ENCODE measurements around the gene UPK2.

The UPK2 gene

DNA sequence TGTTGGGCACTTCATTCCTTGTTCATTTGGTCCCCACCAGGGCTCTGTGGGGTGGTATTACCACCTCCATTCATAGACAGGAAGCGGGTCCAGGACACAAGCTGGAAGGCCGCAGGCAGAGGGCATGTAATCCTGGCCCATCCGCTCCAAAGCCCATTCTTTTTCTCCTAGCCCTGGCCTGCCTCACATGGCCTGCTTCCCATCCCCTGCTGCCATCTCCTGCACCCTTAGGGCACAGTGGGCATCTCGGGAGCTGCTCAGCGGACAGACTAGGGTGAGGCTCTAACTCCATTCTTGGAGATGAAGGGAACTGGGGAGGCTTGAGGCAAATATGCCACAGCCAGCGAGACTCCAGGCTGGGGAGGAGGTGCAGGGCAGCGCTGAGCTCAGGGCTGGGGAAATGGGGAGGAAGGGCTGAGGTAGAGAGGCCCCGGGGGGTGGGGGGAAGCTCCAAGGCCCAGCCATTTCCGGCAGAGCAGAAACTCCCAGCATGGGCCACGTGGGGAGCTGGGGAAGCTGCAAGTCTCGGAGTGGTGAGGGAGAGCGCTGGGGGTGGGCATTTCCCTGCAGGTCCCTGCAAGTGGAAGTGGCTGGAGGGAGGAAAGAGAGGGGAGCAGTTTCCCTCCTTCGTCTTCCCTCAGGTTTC lies 16.0 kb upstream of the UPK2 start:
- peaks cover 14 to 18% of the 10 kb centered on the region in 2 donors for H3K4me1 ChIP-seq (ENCODE audit: control insufficient read depth in 2 of 2, insufficient read depth in 1 of 2, low read depth in 1 of 2, low read length in 2 of 2)
- H3K4me3 ChIP-seq (ENCODE audit: low read length in 2 of 2) = no peak overlapping the region
- H3K79me1 ChIP-seq (ENCODE audit: low read depth, low read length) = no peaks in the 10 kb centered on the region
- peak overlapping the region; percentile 14 for H2BK5ac ChIP-seq (ENCODE audit: low read length)
- DNase-seq (ENCODE audit: low spot score) = no peak
- no CpG with 5 or more reads among the region's 13 CpGs for WGBS, 2 donors (ENCODE audit: extremely low coverage in 2 of 2, insufficient read length in 2 of 2, insufficient replicate concordance in 1 of 2)
- H3K9me3 ChIP-seq (replicated peaks in 1 of 2; ENCODE audit: control insufficient read depth in 2 of 2, insufficient read depth in 1 of 2, low read depth in 1 of 2, low read length in 2 of 2) = no peaks in the 10 kb centered on the region
- no peak overlapping the region for H3K4ac ChIP-seq (ENCODE audit: low read length)
- no peak overlapping the region for H3K4me2 ChIP-seq (ENCODE audit: insufficient read depth, low read length, poor library complexity, severe bottlenecking)
- peak overlapping the region; percentile 94 for H2AFZ ChIP-seq (ENCODE audit: low read length)
- H3K18ac ChIP-seq (ENCODE audit: low read length) = peak overlapping the region; percentile 8
- H3K27ac ChIP-seq (replicated peaks; ENCODE audit: low read length) = no peak overlapping the region
- H3K36me3 ChIP-seq (replicated peaks in 1 of 2; ENCODE audit: control insufficient read depth in 2 of 2, insufficient read depth in 2 of 2, low read length in 2 of 2) = no peaks in the 10 kb centered on the region
- peaks cover 0 to 2% (median 0%) of the 10 kb centered on the region in 3 experiments for H3K27me3 ChIP-seq (ENCODE audit: control insufficient read depth in 3 of 3, insufficient read depth in 3 of 3, low read depth in 1 of 3, low read length in 3 of 3)
- H3K14ac ChIP-seq (ENCODE audit: low read length) = no peak overlapping the region
- no peak overlapping the region for H4K8ac ChIP-seq (ENCODE audit: low read depth, low read length)
- no peak overlapping the region for H3K9ac ChIP-seq (ENCODE audit: low read depth, low read length, poor library complexity)
- no peak overlapping the region for H2BK12ac ChIP-seq (ENCODE audit: low read length)
- no peak overlapping the region for H2AK5ac ChIP-seq (ENCODE audit: low read depth, low read length)
- H3K23ac ChIP-seq (ENCODE audit: low read depth, low read length, poor library complexity) = peak overlapping the region; percentile 12
- H2BK120ac ChIP-seq (ENCODE audit: low read depth, low read length) = no peak overlapping the region
- H2BK15ac ChIP-seq (ENCODE audit: low read length) = peak overlapping the region; percentile 2
- H4K91ac ChIP-seq (ENCODE audit: low read depth, low read length, poor library complexity) = no peak overlapping the region

DNA sequence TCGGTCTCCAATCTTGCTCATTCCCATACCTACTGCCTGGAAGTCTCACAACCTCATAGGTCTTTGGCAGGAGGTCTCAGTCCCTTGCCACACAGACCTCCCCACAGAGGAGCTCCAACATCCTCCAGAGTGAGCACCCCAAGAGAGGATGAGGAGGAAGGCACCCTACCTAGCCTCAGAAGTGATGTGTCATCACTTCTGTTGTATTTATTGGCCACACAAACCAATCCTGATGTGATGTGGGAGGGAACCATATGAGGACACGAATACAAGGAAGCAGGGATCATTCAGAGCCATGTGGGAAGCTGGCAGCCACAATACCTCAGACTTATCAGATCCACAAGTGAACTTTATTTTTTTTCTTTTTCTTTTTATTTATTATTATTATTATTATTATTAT lies 9.0 kb upstream of the UPK2 start:
- Histone ChIP-seq H3K79me1 (ENCODE audit: low read depth, low read length) (no peaks in the 10 kb centered on the region), H3K4ac (ENCODE audit: low read length) (no peak overlapping the region), H3K27ac (replicated peaks; ENCODE audit: low read length) (no peak overlapping the region), H2AFZ (ENCODE audit: low read length) (no peak overlapping the region), H3K18ac (ENCODE audit: low read length) (no peak overlapping the region), H2BK12ac (ENCODE audit: low read length) (no peak overlapping the region), H3K23ac (ENCODE audit: low read depth, low read length, poor library complexity) (no peak overlapping the region), H2AK5ac (ENCODE audit: low read depth, low read length) (no peak overlapping the region), H3K9ac (ENCODE audit: low read depth, low read length, poor library complexity) (no peak overlapping the region), H3K14ac (ENCODE audit: low read length) (no peak overlapping the region), H2BK5ac (ENCODE audit: low read length) (no peak overlapping the region), H3K4me3 (ENCODE audit: low read length in 2 of 2) (no peak overlapping the region), H2BK120ac (ENCODE audit: low read depth, low read length) (no peak overlapping the region), H3K4me1 (ENCODE audit: control insufficient read depth in 2 of 2, insufficient read depth in 1 of 2, low read depth in 1 of 2, low read length in 2 of 2) (no peaks in the 10 kb centered on the region), H3K27me3 (ENCODE audit: control insufficient read depth in 3 of 3, insufficient read depth in 3 of 3, low read depth in 1 of 3, low read length in 3 of 3) (peaks cover 0 to 15% (median 0%) of the 10 kb centered on the region in 3 experiments), H3K4me2 (ENCODE audit: insufficient read depth, low read length, poor library complexity, severe bottlenecking) (no peak overlapping the region), H3K9me3 (replicated peaks in 1 of 2; ENCODE audit: control insufficient read depth in 2 of 2, insufficient read depth in 1 of 2, low read depth in 1 of 2, low read length in 2 of 2) (no peaks in the 10 kb centered on the region), H4K91ac (ENCODE audit: low read depth, low read length, poor library complexity) (no peak overlapping the region), H4K8ac (ENCODE audit: low read depth, low read length) (no peak overlapping the region), H3K36me3 (replicated peaks in 1 of 2; ENCODE audit: control insufficient read depth in 2 of 2, insufficient read depth in 2 of 2, low read length in 2 of 2) (no peaks in the 10 kb centered on the region), H2BK15ac (ENCODE audit: low read length) (no peak overlapping the region)
- no CpG with 5 or more reads among the region's 2 CpGs for WGBS, 2 donors (ENCODE audit: extremely low coverage in 2 of 2, insufficient read length in 2 of 2, insufficient replicate concordance in 1 of 2)
- no peak for DNase-seq (ENCODE audit: low spot score)

DNA sequence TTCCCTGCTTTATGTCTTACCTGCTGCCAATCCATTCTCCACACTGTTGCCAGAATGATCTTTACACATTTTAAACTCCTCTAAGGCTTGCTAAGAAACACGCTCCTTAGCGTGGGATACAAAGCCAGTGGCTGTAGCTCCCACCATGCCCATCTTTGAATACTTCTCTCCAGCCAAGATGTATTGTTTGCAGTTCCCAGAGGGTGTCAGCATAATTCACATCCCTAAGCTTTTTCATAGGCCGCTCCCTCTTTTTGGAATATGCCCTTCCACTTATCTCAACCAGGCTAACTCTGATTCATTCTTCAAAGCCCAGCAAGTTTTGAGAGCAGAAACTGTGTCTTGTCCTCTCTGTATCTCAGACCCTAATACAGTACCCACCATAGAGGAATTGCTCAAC lies 8.1 kb upstream of the UPK2 start:
- no peaks in the 10 kb centered on the region for H3K9me3 ChIP-seq (replicated peaks in 1 of 2; ENCODE audit: control insufficient read depth in 2 of 2, insufficient read depth in 1 of 2, low read depth in 1 of 2, low read length in 2 of 2)
- H2BK5ac ChIP-seq (ENCODE audit: low read length) = no peak overlapping the region
- no peak overlapping the region for H3K18ac ChIP-seq (ENCODE audit: low read length)
- WGBS, 2 donors (ENCODE audit: extremely low coverage in 2 of 2, insufficient read length in 2 of 2, insufficient replicate concordance in 1 of 2) = no CpG with 5 or more reads among the region's 3 CpGs
- H3K4me1 ChIP-seq (ENCODE audit: control insufficient read depth in 2 of 2, insufficient read depth in 1 of 2, low read depth in 1 of 2, low read length in 2 of 2) = peaks cover 0 to 1% of the 10 kb centered on the region in 2 donors
- no peak overlapping the region for H3K27ac ChIP-seq (replicated peaks; ENCODE audit: low read length)
- no peak overlapping the region for H2BK12ac ChIP-seq (ENCODE audit: low read length)
- no peak overlapping the region for H3K14ac ChIP-seq (ENCODE audit: low read length)
- H2AFZ ChIP-seq (ENCODE audit: low read length) = no peak overlapping the region
- no peak overlapping the region for H3K4ac ChIP-seq (ENCODE audit: low read length)
- DNase-seq (ENCODE audit: low spot score) = no peak
- no peak overlapping the region for H3K4me2 ChIP-seq (ENCODE audit: insufficient read depth, low read length, poor library complexity, severe bottlenecking)
- H3K36me3 ChIP-seq (replicated peaks in 1 of 2; ENCODE audit: control insufficient read depth in 2 of 2, insufficient read depth in 2 of 2, low read length in 2 of 2) = no peaks in the 10 kb centered on the region
- H2BK15ac ChIP-seq (ENCODE audit: low read length) = no peak overlapping the region
- no peak overlapping the region for H3K9ac ChIP-seq (ENCODE audit: low read depth, low read length, poor library complexity)
- no peak overlapping the region for H3K4me3 ChIP-seq (ENCODE audit: low read length in 2 of 2)
- peaks cover 0 to 15% (median 0%) of the 10 kb centered on the region in 3 experiments for H3K27me3 ChIP-seq (ENCODE audit: control insufficient read depth in 3 of 3, insufficient read depth in 3 of 3, low read depth in 1 of 3, low read length in 3 of 3)
- H2BK120ac ChIP-seq (ENCODE audit: low read depth, low read length) = no peak overlapping the region
- H2AK5ac ChIP-seq (ENCODE audit: low read depth, low read length) = no peak overlapping the region
- H4K91ac ChIP-seq (ENCODE audit: low read depth, low read length, poor library complexity) = no peak overlapping the region
- H3K79me1 ChIP-seq (ENCODE audit: low read depth, low read length) = no peaks in the 10 kb centered on the region
- no peak overlapping the region for H4K8ac ChIP-seq (ENCODE audit: low read depth, low read length)
- H3K23ac ChIP-seq (ENCODE audit: low read depth, low read length, poor library complexity) = no peak overlapping the region

DNA sequence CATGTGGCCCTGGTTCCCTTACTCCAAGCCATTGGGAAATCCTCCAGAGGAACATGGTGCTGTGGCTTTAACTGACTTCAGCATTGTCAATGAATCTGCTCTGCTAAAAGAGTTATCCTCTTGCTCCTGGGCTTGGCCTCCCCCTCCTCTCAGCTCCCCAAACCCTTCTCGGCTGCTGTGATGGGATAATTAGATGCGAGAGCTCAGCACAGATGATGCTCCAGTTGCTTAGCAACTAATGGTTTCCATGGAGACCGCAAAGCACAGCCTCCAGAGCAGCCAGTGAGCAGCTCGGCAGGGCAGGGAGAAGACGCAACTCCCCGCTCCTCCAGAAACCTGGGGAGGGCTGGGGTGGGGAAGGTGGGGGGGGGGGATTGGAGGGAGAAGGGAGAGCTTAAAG lies 2.8 kb upstream of the UPK2 start:
- Histone ChIP-seq H2BK12ac (ENCODE audit: low read length) (no peak overlapping the region), H3K27me3 (ENCODE audit: control insufficient read depth in 3 of 3, insufficient read depth in 3 of 3, low read depth in 1 of 3, low read length in 3 of 3) (peaks cover 0 to 26% (median 0%) of the 10 kb centered on the region in 3 experiments)
- peak; percentile 82 for DNase-seq (ENCODE audit: low spot score)

More for the DNA sequence above, 2.8 kb upstream of the UPK2 start:
- no peak overlapping the region for H3K23ac ChIP-seq (ENCODE audit: low read depth, low read length, poor library complexity)
- H3K4me2 ChIP-seq (ENCODE audit: insufficient read depth, low read length, poor library complexity, severe bottlenecking) = no peak overlapping the region
- H3K4ac ChIP-seq (ENCODE audit: low read length) = no peak overlapping the region
- no peak overlapping the region for H2BK120ac ChIP-seq (ENCODE audit: low read depth, low read length)
- no peak overlapping the region for H3K9ac ChIP-seq (ENCODE audit: low read depth, low read length, poor library complexity)
- H2BK15ac ChIP-seq (ENCODE audit: low read length) = no peak overlapping the region
- no peak overlapping the region for H3K4me3 ChIP-seq (ENCODE audit: low read length in 2 of 2)
- H3K14ac ChIP-seq (ENCODE audit: low read length) = no peak overlapping the region
- no peak overlapping the region for H3K27ac ChIP-seq (replicated peaks; ENCODE audit: low read length)
- no peak overlapping the region for H3K18ac ChIP-seq (ENCODE audit: low read length)
- no peaks in the 10 kb centered on the region for H3K9me3 ChIP-seq (replicated peaks in 1 of 2; ENCODE audit: control insufficient read depth in 2 of 2, insufficient read depth in 1 of 2, low read depth in 1 of 2, low read length in 2 of 2)
- H2BK5ac ChIP-seq (ENCODE audit: low read length) = no peak overlapping the region
- no peak overlapping the region for H4K91ac ChIP-seq (ENCODE audit: low read depth, low read length, poor library complexity)
- H4K8ac ChIP-seq (ENCODE audit: low read depth, low read length) = no peak overlapping the region
- peaks cover 1 to 9% of the 10 kb centered on the region in 2 donors for H3K4me1 ChIP-seq (ENCODE audit: control insufficient read depth in 2 of 2, insufficient read depth in 1 of 2, low read depth in 1 of 2, low read length in 2 of 2)
- WGBS, 2 donors (ENCODE audit: extremely low coverage in 2 of 2, insufficient read length in 2 of 2, insufficient replicate concordance in 1 of 2) = no CpG with 5 or more reads among the region's 6 CpGs
- H2AK5ac ChIP-seq (ENCODE audit: low read depth, low read length) = no peak overlapping the region
- no peaks in the 10 kb centered on the region for H3K79me1 ChIP-seq (ENCODE audit: low read depth, low read length)
- H3K36me3 ChIP-seq (replicated peaks in 1 of 2; ENCODE audit: control insufficient read depth in 2 of 2, insufficient read depth in 2 of 2, low read length in 2 of 2) = no peaks in the 10 kb centered on the region
- H2AFZ ChIP-seq (ENCODE audit: low read length) = no peak overlapping the region
